ENCODE data around the gene ATP9B.

ATP9B gene

DNA sequence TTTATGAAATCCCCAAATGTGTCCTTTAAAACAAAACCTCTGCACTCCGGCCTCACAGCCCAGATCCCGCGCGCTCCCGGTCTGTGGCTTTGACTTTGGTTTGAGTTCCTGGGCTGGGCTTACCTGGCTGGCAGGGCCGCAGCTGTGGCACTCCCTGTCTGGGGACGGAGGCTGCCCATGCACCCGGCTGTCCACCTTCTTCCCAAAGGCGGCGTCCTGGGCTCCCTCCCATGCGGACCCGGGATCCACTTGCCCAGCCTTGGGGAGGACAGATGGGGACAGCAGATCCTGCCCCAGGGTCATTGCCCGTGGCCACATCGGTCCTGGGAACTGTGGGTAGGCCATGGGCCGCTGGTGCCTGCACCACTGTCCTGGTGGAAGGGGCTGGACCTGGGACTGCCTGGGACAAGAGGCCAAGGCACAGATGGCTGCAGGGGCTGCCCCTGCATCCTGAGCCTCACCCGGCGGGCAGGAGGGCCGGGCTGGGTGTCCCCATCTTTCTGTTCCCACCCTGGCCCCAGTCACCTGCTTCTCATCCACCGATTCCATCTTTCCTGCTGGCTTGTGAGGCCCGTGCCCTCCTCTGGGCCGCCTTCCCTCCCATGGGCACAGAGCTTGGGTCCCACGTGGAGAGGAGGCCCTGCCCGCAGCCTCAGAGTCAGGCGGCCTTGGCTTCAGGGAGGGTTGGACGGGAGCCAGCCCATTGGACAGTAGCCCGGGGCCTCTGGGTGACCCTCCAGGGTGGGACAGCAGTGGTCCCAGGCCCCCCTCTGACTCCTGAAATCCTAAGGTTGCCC, 354.2 kb downstream of the ATP9B start:
- in situ Hi-C loops (cut with HindIII; ENCODE audit: low sequenced_read_pairs) = no loop called here

DNA sequence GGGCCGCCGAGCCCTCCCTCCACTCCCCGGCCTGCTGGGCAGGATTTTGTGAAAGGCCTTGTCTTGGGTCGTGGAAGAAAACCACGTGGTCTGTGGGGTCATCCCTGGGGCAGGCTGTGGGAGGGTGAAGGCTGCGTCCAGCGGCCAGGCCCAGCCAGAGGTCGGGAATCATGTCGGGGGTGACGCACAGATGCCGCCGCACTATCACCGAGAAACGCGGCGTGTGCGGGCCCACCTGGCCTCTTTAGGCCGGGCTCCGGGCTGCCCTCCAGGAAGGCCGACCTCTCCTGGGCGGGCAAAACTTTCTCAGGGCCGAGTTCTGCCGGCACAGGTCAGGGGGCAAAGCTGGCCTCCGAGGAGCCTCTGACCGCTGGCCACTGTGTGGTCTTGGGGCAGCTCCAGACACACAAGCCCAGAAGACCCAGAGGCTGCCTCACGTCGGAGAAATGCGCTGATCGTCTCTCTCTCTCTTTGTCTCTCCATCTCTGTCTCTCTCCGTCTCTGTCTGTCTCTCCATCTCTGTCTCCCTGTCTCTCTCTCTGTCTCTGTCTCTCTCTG, 354.9 kb downstream of the ATP9B start:
- in situ Hi-C loops (cut with HindIII; ENCODE audit: low sequenced_read_pairs) = no loop called here

DNA sequence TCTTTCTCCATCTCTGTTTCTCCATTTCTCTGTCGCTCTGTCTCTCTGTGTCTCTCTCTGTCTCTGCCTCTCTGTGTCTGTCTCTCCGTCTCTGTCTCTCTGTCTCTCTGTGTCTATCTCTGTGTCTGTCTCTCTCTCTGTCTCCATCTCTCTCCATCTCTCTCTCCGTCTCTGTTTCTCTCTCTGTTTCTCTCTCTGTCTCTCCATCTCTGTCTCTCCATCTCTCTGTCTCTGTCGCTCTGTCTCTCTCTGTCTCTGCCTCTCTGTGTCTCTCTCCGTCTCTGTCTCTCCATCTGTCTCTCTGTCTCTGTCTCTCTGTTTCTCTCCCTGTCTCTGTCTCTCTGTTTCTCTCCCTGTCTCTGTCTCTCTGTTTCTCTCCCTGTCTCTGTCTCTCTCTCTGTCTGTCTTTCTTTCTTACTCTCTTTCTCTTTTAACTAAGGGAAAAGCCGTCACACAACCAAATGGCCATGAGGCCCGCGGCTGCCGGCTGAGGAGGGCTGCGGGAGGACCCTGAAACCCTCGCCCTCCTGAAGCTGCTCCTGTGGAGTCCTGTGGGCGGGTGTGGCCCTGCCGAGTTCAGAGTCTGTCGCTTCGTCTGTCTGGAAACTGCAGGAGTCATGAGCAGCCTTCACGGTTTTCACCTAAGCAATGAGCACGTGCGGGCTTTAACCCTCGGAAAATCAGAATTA, 355.8 kb downstream of the ATP9B start:
- in situ Hi-C loops (cut with HindIII; ENCODE audit: low sequenced_read_pairs) = no loop called here

DNA sequence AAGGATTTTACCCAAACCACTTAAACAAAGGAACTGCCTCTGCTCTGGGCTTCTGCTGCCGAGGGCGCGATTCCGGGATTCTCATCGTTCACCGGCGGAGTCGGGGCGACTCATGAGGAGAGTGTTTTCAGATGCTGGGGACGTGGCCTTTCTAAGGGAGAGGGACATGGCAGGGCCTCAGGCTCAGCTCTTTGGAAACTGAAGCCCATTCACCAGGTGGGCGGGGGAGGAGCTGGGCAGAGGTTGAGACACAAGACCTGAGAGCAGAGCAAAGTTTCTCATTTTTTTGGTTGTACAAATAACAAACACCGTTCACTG, 356.3 kb downstream of the ATP9B start:
- in situ Hi-C loops (cut with HindIII; ENCODE audit: low sequenced_read_pairs) = no loop called here

DNA sequence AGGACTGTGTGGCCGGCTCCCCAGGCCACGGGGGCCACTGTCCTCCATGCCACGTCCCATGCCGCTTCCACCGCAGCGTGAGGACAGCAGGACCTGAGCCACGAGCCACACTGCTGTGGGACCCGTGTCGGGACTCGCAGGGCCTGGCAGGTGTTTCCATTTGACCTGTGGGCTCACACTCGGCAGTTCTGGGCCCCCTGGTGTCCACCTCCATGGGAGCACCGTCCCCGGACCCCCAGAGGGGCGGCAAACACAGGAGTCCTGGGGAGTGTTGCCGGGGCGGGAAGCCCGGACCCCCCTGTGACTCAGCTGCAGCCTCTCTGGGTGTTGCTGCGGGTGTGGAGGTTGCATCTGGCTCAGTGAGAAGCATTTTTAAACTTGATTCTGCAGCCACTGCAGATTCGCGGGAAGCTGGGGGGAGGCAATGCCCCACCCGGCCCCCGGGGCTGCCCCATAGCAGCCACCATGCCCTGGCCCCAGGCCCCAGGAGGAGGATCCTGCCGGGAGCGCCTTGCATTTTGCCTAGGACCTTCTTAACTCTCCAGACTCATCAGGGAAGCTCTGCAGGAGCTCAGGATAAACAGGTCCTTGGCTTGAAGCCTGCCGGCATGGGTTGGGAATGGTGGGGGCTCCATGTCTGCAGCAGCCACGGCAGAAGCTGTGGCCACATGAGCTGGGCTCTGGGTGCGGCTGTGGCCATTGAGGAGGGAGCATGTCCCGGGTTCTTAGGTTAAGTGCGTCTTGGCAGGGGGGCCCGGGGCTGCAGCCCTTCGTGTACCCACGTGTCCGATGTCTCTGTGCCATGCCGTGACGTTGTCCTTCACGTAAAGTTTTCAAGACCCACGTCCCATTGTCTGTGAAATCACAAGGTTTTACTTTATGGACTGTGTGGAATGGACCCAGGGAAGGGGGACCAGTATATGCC, 357.4 kb downstream of the ATP9B start:
- in situ Hi-C loops (cut with HindIII; ENCODE audit: low sequenced_read_pairs) = no loop called here

DNA sequence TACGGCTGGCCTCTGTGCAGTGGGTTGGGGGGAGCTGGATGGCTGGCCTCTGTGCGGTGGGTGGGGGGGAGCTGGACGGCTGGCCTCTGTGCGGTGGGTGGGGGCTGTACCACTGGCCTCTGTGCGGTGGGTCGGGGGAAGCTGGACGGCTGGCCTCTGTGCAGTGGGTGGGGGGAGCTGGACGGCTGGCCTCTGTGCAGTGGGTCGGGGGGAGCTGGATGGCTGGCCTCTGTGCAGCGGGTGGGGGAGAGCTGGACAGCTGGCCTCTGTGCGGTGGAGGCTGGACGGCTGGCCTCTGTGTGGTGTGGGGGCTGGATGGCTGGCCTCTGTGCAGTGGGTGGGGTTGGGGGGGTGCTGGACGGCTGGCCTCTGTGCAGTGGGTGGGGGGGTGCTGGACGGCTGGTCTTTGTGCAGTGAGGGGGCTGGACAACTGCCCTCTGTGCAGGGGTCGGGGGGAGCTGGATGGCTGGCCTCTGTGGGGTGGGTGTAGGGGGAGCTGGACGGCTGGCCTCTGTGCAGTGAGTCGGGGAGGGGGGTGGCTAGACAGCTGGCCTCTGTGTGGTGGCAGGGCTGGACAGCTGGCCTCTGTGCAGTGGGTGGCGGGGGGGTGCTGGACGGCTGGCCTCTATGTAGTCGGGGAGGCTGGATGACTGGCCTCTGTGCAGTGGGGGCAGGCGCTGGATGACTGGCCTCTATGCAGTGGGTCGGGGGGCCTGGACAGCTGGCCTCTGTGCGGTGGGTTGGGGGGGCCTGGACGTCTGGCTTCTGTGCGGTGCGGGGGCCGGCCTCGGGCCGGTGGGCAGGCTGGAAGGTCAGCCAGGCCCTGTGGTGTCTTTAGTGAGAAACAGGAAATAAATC, 358.4 kb downstream of the ATP9B start:
- in situ Hi-C loops (cut with HindIII; ENCODE audit: low sequenced_read_pairs) = no loop called here
